Measurements from ENCODE around the gene BANF1. TPM values are rescaled to one million over a fixed set of nuclear protein-coding genes. Genes with fewer than 3 reads are reported as not detected.

The BANF1 gene
- total and polyA plus RNA-seq, 2 donors (not counting 3 experiments of a cell fraction or from before 2014, with no cell fraction given), result 269 to 376 TPM

DNA sequence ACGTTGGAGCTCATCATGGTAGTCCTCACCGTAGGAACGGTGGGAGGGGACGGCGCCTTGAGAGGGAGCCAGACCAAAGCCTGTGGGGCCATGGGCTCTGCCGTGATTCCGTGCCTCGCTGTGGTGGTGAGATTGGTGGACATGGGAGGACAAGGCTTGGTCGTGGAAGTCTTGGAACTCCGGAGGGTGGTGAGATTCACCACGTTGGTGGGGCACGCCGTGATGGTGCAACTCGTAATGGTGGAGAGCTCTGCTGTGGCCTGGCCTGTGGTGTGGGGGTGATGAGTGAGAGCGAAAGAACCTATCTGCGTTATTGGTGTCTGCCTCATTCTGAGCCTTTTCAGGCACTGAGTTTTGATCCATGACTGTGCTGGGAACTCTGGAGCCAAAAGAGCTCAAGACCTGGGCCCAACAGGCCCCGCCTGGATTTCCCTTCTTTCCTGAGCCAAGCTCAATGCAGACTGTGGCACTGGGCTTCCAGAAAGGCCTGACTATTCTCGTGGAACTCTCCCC is 23.8 kb downstream of the BANF1 start, which contains the start of gene CATSPER1:
CATSPER1 (minus strand) TSS at position 463 of the 513 bp plus-strand sequence; CDS start at position 363, 100 bp downstream.
- POLR2A ChIA-PET, result no interaction called here
- no peak within 1 kb of the TSS for H3K4me3 ChIP-seq (replicated peaks in 1 of 3; ENCODE audit: insufficient read depth in 1 of 3, low read depth in 1 of 3, low read length in 3 of 3)

More for the DNA sequence above, 23.8 kb downstream of the BANF1 start, which contains the start of gene CATSPER1:
- dilution Hi-C loops (cut with MboI; ENCODE audit: extremely low pct_ligation_motif_present, low sequenced_read_pairs), result no loop called here
- H3K9me1 ChIP-seq (replicated peaks; ENCODE audit: control insufficient read depth, extremely low read depth, insufficient read depth, low read length), result no peaks in the 10 kb centered on the region
- no peaks in the 10 kb centered on the region for H4K20me1 ChIP-seq (replicated peaks; ENCODE audit: control insufficient read depth, extremely low read depth, insufficient read depth, low read length)
- BruUV-seq (replicated peaks), result no TSS peak
- FAIRE-seq, result no peak
- TF ChIP-seq CTCF (IDR thresholded peaks at IDR 0.05; ENCODE audit: extremely low read depth in 1 of 2, insufficient read depth in 1 of 2, low read depth in 1 of 2, low read length in 2 of 2) (no peak), MYC (IDR thresholded peaks at IDR 0.05; ENCODE audit: low read depth, low read length) (no peak), FOS (IDR thresholded peaks at IDR 0.05; ENCODE audit: borderline replicate concordance, insufficient read depth, low read length) (no peak), GATA2 (IDR thresholded peaks at IDR 0.05; ENCODE audit: insufficient read depth, insufficient read length, low read depth, low read length) (no peak), JUN (IDR thresholded peaks at IDR 0.05; ENCODE audit: borderline replicate concordance, insufficient read depth, insufficient read length, low read depth) (no peak), EZH2 (IDR thresholded peaks at IDR 0.05; ENCODE audit: borderline replicate concordance, low read depth, low read length, severe bottlenecking) (no peak), MAX (IDR thresholded peaks at IDR 0.05; ENCODE audit: insufficient read depth, insufficient read length) (no peak), POLR2A (IDR thresholded peaks at IDR 0.05; ENCODE audit: low read depth, low read length) (no peak), POLR2AphosphoS5 (IDR thresholded peaks at IDR 0.05; ENCODE audit: insufficient read depth, low read depth, low read length) (no peak)
- peaks cover 10% of the 10 kb centered on the region for H3K4me1 ChIP-seq (ENCODE audit: control insufficient read depth, extremely low read depth, insufficient read depth, low read length)
- intact Hi-C loops (cut with micrococcal nuclease), result no loop called here
- no peaks in the 10 kb centered on the region for H3K9me3 ChIP-seq (replicated peaks; ENCODE audit: control insufficient read depth, insufficient read depth, low read length)
- no peak for DNase-seq (ENCODE audit: low read depth, low spot score)
- H3K36me3 ChIP-seq (ENCODE audit: control insufficient read depth in 2 of 2, extremely low read depth in 1 of 2, insufficient read depth in 2 of 2, low read length in 2 of 2), result no peaks in the 10 kb centered on the region
- no peak within 1 kb of the TSS for H3K27ac ChIP-seq (ENCODE audit: insufficient read depth, low read depth, low read length)
- H3K79me2 ChIP-seq (ENCODE audit: control insufficient read depth, insufficient read depth, low read length), result no peaks in the 10 kb centered on the region
- H3K9ac ChIP-seq (replicated peaks; ENCODE audit: extremely low read depth, insufficient read depth, low read length), result no peak within 1 kb of the TSS
- H2AFZ ChIP-seq (ENCODE audit: low read depth, low read length), result no peak within 1 kb of the TSS
- H3K27me3 ChIP-seq (ENCODE audit: control insufficient read depth in 2 of 2, insufficient read depth in 2 of 2, low read length in 2 of 2), result no peaks in the 10 kb centered on the region
- CTCF ChIA-PET, result interaction anchor here (1.0 to 1.1 kb wide), 2 partner anchors 10 to 19 kb away, joined by 5 to 7 read pairs; no protein-coding TSS in a partner anchor
- H3K4me2 ChIP-seq (ENCODE audit: insufficient read depth, low read length), result no peak within 1 kb of the TSS

Data from endothelial cell of umbilical vein (primary cell).